HEK293T (cell line): ENCODE data around the gene SETD6.
"Not testable (repeated sequence)": the region's sequence is repeated elsewhere in the genome, so short reads cannot be mapped to it uniquely, and the experiment has no call there.

Experiments
- CTCF ChIA-PET: fragments of 350-600 bp; formaldehyde crosslinking; extraction: SDS; loops from one replicate; lab custom pipeline; 2021; ENCODE audit warnings: antibody characterized with exemption, inconsistent platforms; lab: Yijun Ruan, JAX
- POLR2A ChIA-PET: fragments of 350-600 bp; formaldehyde crosslinking; extraction: SDS; loops from one replicate; lab custom pipeline; 2020; ENCODE audit warnings: antibody characterized with exemption, inconsistent platforms; lab: Yijun Ruan, JAX
- DNase-seq: peaks from one replicate; pipeline ENCODE4 v3.0.0; 2012; ENCODE audit warnings: mixed read lengths; ENCODE audit errors: extremely low spot score
- ARNT ChIP-seq: fragments of 450-650 bp; IDR thresholded peaks from 2 replicates; pipeline ENCODE4 v1.6.1; 2017; ENCODE audit warnings: mild to moderate bottlenecking
- BHLHE40 ChIP-seq: fragments of 450-650 bp; IDR thresholded peaks from 2 replicates; pipeline ENCODE4 v1.6.1; 2016; ENCODE audit warnings: mild to moderate bottlenecking, moderate library complexity, borderline replicate concordance
- CTBP1 ChIP-seq: fragments of 450-650 bp; IDR thresholded peaks from 2 replicates; pipeline ENCODE4 v1.6.1; 2016; ENCODE audit warnings: borderline replicate concordance
- ELF4 ChIP-seq: fragments of 450-650 bp; IDR thresholded peaks from 2 replicates; pipeline ENCODE4 v1.6.1; 2017; ENCODE audit warnings: antibody characterized with exemption
- FOXA1 ChIP-seq: fragments of 450-650 bp; IDR thresholded peaks from 2 replicates; pipeline ENCODE4 v1.6.1; 2016; ENCODE audit warnings: mild to moderate bottlenecking
- FOXK2 ChIP-seq: fragments of 450-650 bp; IDR thresholded peaks from 2 replicates; pipeline ENCODE4 v1.6.1; 2016; ENCODE audit warnings: mild to moderate bottlenecking
- FOXM1 ChIP-seq: fragments of 450-650 bp; IDR thresholded peaks from 2 replicates; pipeline ENCODE4 v1.6.1; 2017; ENCODE audit warnings: mild to moderate bottlenecking, borderline replicate concordance
- HDGF ChIP-seq: fragments of 450-650 bp; IDR thresholded peaks from 2 replicates; pipeline ENCODE4 v1.6.1; 2017; ENCODE audit warnings: antibody characterized with exemption, borderline replicate concordance
- L3MBTL2 ChIP-seq: fragments of 450-650 bp; conservative IDR thresholded peaks from 2 replicates; pipeline ENCODE4 v1.6.1; 2016; ENCODE audit warnings: mild to moderate bottlenecking
- LEF1 ChIP-seq: fragments of 450-650 bp; IDR thresholded peaks from 2 replicates; pipeline ENCODE4 v1.6.1; 2017; ENCODE audit warnings: mild to moderate bottlenecking, borderline replicate concordance
- NFRKB ChIP-seq: fragments of 450-650 bp; IDR thresholded peaks from 2 replicates; pipeline ENCODE4 v1.6.1; 2016; ENCODE audit warnings: mild to moderate bottlenecking, moderate library complexity
- PKNOX1 ChIP-seq: fragments of 450-650 bp; IDR thresholded peaks from 2 replicates; pipeline ENCODE4 v1.6.1; 2016
- SP1 ChIP-seq: fragments of 450-650 bp; IDR thresholded peaks from 2 replicates; pipeline ENCODE4 v1.6.1; 2017
- SUZ12 ChIP-seq: fragments of 450-650 bp; IDR thresholded peaks from 2 replicates; pipeline ENCODE4 v1.6.1; 2016; ENCODE audit warnings: mild to moderate bottlenecking
- TARDBP ChIP-seq: fragments of 450-650 bp; IDR thresholded peaks from 2 replicates; pipeline ENCODE4 v1.6.1; 2016
- ZNF384 ChIP-seq: fragments of 450-650 bp; IDR thresholded peaks from 2 replicates; pipeline ENCODE4 v1.6.1; 2016

SETD6 gene

GRCh38 chr16:58563775-58564174 lies 48.5 kb downstream of the SETD6 start:
- no peak for DNase-seq
- TF ChIP-seq ELF4 (no peak), LEF1 (no peak), TARDBP (no peak), ARNT (no peak), NFRKB (no peak), FOXM1 (no peak), ZNF384 (no peak), L3MBTL2 (no peak), BHLHE40 (no peak), FOXA1 (no peak), PKNOX1 (no peak), SP1 (no peak), SUZ12 (no peak), FOXK2 (no peak), CTBP1 (no peak), HDGF (no peak)
- ChIA-PET POLR2A (no interaction called here), CTCF (no interaction called here)

- POLR2A ChIA-PET, CTCF ChIA-PET, DNase-seq: not testable (repeated sequence)
Measured at GRCh38 chr16:58565697-58566096, 50.4 kb downstream of the SETD6 start.
